Measurements from ENCODE around the gene FREM1. TPM values are rescaled to one million over a fixed set of nuclear protein-coding genes. Genes with fewer than 3 reads are reported as not detected.
A peak's percentile ranks its signal among the peaks of the same experiment; 100 is the strongest.

The FREM1 gene
- total and polyA plus RNA-seq, 2 of the 13 experiments (the other 11 are each of a cell fraction or from before 2014, with no cell fraction given) = 64.3 to 202 TPM

DNA sequence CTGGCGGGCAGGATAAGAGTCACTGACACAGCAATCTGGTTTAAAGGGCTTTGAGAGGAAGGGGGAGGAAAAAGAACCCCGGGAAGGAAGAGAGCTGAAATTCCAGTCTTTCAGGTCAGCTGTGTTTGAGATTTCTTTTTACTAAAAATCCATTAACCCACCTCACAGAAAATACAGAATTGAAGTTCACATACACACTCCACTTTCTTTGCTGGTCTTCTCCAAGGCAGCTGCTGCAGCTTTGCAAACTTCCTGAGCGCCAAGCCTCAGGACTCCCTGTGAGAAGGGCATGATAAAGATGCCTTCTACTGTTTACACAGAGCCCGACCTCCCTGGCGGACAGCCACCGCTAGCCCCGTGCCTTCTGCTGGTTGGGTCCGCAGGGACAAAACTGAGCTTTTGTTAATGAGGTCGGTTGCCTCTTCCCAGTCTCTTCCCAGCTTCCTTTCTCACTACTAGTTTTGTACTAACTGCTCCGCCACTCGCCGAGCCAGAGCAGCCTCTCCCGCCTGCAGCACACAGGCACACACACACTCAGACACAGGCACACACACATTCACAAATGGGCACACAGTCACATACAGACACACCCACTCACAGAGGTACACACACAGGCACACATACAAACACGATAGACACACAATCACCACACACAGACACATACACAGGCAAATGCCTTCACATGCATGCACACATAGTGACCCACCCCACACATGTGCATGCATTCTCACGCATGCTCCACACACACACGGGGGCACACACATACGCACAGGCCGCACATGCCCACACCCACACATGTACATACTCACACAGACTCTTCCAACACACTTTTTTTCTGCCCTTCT, at the start of gene FREM1 (continued):
- TF ChIP-seq, protein P1, sequence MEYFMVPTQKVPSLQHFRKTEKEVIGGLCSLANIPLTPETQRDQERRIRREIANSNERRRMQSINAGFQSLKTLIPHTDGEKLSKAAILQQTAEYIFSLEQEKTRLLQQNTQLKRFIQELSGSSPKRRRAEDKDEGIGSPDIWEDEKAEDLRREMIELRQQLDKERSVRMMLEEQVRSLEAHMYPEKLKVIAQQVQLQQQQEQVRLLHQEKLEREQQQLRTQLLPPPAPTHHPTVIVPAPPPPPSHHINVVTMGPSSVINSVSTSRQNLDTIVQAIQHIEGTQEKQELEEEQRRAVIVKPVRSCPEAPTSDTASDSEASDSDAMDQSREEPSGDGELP (IDR thresholded peaks at IDR 0.05; ENCODE audit: borderline replicate concordance, low read depth) = 0 out of 2 replicates have a peak, but pooled peaks have one; percentile 31
- TF ChIP-seq, protein P2, sequence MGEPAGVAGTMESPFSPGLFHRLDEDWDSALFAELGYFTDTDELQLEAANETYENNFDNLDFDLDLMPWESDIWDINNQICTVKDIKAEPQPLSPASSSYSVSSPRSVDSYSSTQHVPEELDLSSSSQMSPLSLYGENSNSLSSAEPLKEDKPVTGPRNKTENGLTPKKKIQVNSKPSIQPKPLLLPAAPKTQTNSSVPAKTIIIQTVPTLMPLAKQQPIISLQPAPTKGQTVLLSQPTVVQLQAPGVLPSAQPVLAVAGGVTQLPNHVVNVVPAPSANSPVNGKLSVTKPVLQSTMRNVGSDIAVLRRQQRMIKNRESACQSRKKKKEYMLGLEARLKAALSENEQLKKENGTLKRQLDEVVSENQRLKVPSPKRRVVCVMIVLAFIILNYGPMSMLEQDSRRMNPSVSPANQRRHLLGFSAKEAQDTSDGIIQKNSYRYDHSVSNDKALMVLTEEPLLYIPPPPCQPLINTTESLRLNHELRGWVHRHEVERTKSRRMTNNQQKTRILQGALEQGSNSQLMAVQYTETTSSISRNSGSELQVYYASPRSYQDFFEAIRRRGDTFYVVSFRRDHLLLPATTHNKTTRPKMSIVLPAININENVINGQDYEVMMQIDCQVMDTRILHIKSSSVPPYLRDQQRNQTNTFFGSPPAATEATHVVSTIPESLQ (CRISPR knock-in tag; conservative IDR thresholded peaks at IDR 0.05) = no peak
- TF ChIP-seq XRCC5 (optimal IDR thresholded peaks at IDR 0.05; ENCODE audit: low read length) (peak; percentile 28), NR2F6 (IDR thresholded peaks at IDR 0.05) (no peak), NR2F6 (CRISPR knock-in tag; IDR thresholded peaks at IDR 0.05) (peak; percentile 34; the same call in 1 of the 2 replicates), DR1 (CRISPR knock-in tag; IDR thresholded peaks at IDR 0.05) (0 out of 2 replicates have a peak, but pooled peaks have one; percentile 43), HMG20A (CRISPR knock-in tag; IDR thresholded peaks at IDR 0.05; ENCODE audit: borderline replicate concordance) (peak; percentile 40; the same call in 1 of the 2 replicates), KDM2A (CRISPR knock-in tag; IDR thresholded peaks at IDR 0.05; ENCODE audit: borderline replicate concordance, low read depth) (peak; percentile 44; the same call in 1 of the 2 replicates), TP53 (CRISPR knock-in tag; conservative IDR thresholded peaks at IDR 0.05) (no peak), HIVEP1 (CRISPR knock-in tag; IDR thresholded peaks at IDR 0.05) (0 out of 2 replicates have a peak, but pooled peaks have one; percentile 40), MED1 (CRISPR knock-in tag; IDR thresholded peaks at IDR 0.05) (peak; percentile 22; the same call in 1 of the 2 replicates), MIER3 (CRISPR knock-in tag; IDR thresholded peaks at IDR 0.05; ENCODE audit: borderline replicate concordance) (0 out of 2 replicates have a peak, but pooled peaks have one; percentile 8), U2AF2 (IDR thresholded peaks at IDR 0.05; ENCODE audit: low read depth, low read length) (no peak), SALL1 (CRISPR knock-in tag; IDR thresholded peaks at IDR 0.05) (peak; percentile 81), MZF1 (CRISPR knock-in tag; IDR thresholded peaks at IDR 0.05; ENCODE audit: borderline replicate concordance) (0 out of 2 replicates have a peak, but pooled peaks have one; percentile 72), ZBTB38 (CRISPR knock-in tag; IDR thresholded peaks at IDR 0.05) (peak; percentile 95), ZNF790 (CRISPR knock-in tag; IDR thresholded peaks at IDR 0.05; ENCODE audit: borderline replicate concordance) (no peak), SOX13 (IDR thresholded peaks at IDR 0.05) (no peak; the same call in 1 of the 2 replicates), SOX13 (CRISPR knock-in tag; conservative IDR thresholded peaks at IDR 0.05 in 1 of 2, IDR thresholded peaks at IDR 0.05 in 1 of 2) (peak in 1 of 2 experiments; percentile 41; a peak in 1 of 4 replicates), PITX1 (CRISPR knock-in tag; IDR thresholded peaks at IDR 0.05) (peak; percentile 45; the same call in 1 of the 2 replicates)
- TF ChIP-seq, protein P3, sequence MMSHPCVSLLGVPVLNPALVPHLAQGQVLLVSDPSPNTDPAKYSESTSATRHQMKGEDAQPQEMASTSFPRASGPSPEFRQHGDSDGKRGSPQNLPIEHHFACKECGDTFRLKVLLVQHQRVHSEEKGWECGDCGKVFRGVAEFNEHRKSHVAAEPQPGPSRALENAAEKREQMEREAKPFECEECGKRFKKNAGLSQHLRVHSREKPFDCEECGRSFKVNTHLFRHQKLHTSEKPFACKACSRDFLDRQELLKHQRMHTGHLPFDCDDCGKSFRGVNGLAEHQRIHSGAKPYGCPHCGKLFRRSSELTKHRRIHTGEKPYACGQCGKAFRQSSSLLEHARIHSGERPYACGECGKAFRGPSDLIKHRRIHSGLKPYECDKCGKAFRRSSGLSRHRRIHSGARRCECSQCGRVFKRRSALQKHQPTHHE (CRISPR knock-in tag; IDR thresholded peaks at IDR 0.05; ENCODE audit: borderline replicate concordance) = 0 out of 2 replicates have a peak, but pooled peaks have one; percentile 27
- TF ChIP-seq, protein P4, sequence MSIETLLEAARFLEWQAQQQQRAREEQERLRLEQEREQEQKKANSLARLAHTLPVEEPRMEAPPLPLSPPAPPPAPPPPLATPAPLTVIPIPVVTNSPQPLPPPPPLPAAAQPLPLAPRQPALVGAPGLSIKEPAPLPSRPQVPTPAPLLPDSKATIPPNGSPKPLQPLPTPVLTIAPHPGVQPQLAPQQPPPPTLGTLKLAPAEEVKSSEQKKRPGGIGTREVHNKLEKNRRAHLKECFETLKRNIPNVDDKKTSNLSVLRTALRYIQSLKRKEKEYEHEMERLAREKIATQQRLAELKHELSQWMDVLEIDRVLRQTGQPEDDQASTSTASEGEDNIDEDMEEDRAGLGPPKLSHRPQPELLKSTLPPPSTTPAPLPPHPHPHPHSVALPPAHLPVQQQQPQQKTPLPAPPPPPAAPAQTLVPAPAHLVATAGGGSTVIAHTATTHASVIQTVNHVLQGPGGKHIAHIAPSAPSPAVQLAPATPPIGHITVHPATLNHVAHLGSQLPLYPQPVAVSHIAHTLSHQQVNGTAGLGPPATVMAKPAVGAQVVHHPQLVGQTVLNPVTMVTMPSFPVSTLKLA (IDR thresholded peaks at IDR 0.05) = peak; percentile 55
- TF ChIP-seq, protein P5, sequence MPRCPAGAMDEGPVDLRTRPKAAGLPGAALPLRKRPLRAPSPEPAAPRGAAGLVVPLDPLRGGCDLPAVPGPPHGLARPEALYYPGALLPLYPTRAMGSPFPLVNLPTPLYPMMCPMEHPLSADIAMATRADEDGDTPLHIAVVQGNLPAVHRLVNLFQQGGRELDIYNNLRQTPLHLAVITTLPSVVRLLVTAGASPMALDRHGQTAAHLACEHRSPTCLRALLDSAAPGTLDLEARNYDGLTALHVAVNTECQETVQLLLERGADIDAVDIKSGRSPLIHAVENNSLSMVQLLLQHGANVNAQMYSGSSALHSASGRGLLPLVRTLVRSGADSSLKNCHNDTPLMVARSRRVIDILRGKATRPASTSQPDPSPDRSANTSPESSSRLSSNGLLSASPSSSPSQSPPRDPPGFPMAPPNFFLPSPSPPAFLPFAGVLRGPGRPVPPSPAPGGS (CRISPR knock-in tag; IDR thresholded peaks at IDR 0.05) = 0 out of 2 replicates have a peak, but pooled peaks have one; percentile 36
